ENCODE results near the gene ECHS1.

DNA sequence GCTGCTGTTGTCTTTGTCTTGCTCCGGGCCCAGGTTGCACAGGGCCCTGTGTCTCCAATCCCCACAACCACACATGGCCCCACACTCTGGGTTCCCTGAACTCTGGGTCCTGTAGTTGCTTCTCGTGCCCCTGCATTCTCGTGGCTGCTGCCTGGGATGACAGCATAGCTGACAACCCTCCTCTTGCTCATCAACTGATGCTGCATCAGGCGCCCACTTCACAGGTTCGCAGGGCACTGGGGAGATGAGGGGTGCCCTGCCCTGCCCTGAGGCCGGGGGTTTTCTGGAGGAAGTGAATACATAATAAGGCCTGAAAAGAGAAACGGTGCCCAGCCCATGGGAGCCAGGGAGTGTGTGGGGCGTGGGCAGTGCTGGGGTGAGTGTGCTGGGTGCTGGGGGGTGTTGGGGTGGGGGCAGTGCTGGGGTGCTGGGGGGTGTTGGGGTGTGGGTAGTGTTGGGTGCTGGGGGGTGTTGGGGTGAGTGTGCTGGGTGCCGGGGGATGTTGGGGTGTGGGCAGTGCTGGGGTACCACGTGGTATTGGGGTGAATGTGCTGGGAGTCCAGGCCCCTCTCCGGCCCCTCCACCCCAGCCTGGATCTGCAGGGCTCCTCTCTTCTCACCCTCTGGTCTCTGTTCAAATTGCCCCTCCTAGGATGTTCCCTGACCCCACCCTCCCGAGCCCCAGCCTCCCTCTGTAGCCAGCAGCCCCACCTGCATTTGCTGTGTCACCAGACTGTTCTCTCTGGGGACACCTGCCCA lies 18.8 kb upstream of the ECHS1 start:
- TF ChIP-seq CTCF (conservative IDR thresholded peaks at IDR 0.05 in 1 of 2, IDR thresholded peaks at IDR 0.05 in 1 of 2; ENCODE audit: extremely low read depth in 1 of 2, insufficient read depth in 1 of 2, low read depth in 1 of 2, low read length in 2 of 2) (no peak), EZH2 (IDR thresholded peaks at IDR 0.05; ENCODE audit: borderline replicate concordance, low read length) (no peak)
